Measurements from ENCODE around the gene NCAPH2. TPM values are rescaled to one million over a fixed set of nuclear protein-coding genes. Genes with fewer than 3 reads are reported as not detected.

The NCAPH2 gene
- total and polyA plus RNA-seq, 2 of the 8 experiments (the other 6 are each of a cell fraction or from before 2014, with no cell fraction given): 62.2 to 81.6 TPM

DNA sequence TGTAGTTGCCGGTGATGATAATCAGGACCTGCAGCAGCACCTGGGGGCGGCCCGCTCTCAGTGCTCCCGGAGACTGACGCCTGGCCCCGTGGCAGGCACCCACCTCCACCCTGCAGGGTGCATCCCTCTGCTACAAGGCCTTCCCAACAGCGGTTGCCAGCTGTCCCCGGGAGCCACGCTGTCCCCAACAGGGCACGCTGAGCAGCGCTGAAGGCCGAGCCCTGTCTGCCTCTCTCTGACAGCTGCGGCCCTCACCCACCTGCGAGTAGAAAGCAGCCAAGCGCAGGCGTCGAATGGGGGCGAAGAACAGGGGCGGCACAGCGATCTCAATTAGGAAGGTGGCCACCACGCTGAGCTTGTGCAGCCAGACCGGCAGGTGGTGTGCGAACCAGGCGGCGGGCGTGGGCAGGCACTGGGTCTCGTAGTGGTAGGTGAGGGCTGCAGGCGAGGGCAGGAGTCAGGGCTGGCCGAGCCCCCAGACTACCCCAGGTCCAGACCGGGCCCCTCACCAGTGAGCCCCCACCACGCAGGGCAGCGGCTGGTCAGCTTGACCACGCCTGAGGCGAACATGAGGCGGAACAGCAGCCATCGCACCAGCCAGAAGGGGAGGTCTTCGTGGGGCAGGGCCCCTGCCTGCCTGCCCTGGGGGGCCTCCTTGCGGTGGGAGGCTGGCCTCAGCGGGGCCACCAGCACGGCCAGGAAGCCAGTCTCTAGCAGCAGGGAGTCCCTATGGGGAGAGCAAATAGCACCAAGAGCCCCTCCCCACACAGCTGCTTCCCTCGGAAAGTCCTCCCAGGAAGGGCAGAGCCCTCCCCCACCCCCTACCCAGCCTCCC lies 2.0 kb upstream of the NCAPH2 start:
- Histone ChIP-seq H3K23me2 (ENCODE audit: low read depth, low read length) (peaks cover 11% of the 10 kb centered on the region; the same call in 1 of the 2 replicates), H3K36me3 (ENCODE audit: control insufficient read depth in 2 of 4, insufficient read depth in 4 of 4, low read length in 3 of 4) (peaks cover 0 to 15% (median 0%) of the 10 kb centered on the region in 4 experiments; a peak in 3 of 8 replicates), H2BK12ac (ENCODE audit: low read depth, low read length) (no peak overlapping the region), H3K27ac (ENCODE audit: low read depth, low read length) (no peak overlapping the region), H3K4me2 (ENCODE audit: insufficient read depth in 1 of 2, low read depth in 2 of 2, low read length in 2 of 2) (peak overlapping the region in 1 of 2 experiments; percentile 65; a peak in 1 of 4 replicates), H3K79me2 (ENCODE audit: control insufficient read depth in 1 of 2, insufficient read depth in 2 of 2, low read length in 2 of 2) (peaks cover 0 to 18% of the 10 kb centered on the region in 2 experiments; a peak in 2 of 4 replicates), H4K5ac (ENCODE audit: insufficient read length, low read depth, low read length) (no peak overlapping the region), H4K91ac (replicated peaks; ENCODE audit: insufficient read length, low read length) (no peak overlapping the region), H3K4me1 (replicated peaks in 1 of 4; ENCODE audit: control insufficient read depth in 3 of 4, insufficient read depth in 4 of 4, low read length in 3 of 4) (peaks cover 2 to 8% (median 5%) of the 10 kb centered on the region in 4 experiments), H3K9me3 (ENCODE audit: insufficient read depth in 2 of 2, low read depth in 1 of 2, low read length in 1 of 2) (no peaks in the 10 kb centered on the region), H3K18ac (ENCODE audit: extremely low read depth, low read length) (no peak overlapping the region), H3K79me1 (ENCODE audit: low read depth, low read length) (peaks cover 9% of the 10 kb centered on the region; the same call in 1 of the 2 replicates), H2BK5ac (ENCODE audit: low read depth, low read length) (no peak overlapping the region), H3K56ac (replicated peaks; ENCODE audit: insufficient read length, low read depth, low read length) (no peak overlapping the region), H3K4ac (replicated peaks; ENCODE audit: insufficient read length, low read depth, low read length) (no peak overlapping the region), H2AK5ac (ENCODE audit: low read depth, low read length) (no peak overlapping the region), H3K27me3 (replicated peaks in 1 of 4; ENCODE audit: control insufficient read depth in 3 of 4, extremely low read depth in 1 of 4, insufficient read depth in 3 of 4, low read length in 3 of 4) (no peaks in the 10 kb centered on the region), H3K9ac (replicated peaks in 1 of 4; ENCODE audit: extremely low read depth in 1 of 4, low read depth in 3 of 4, low read length in 3 of 4) (no peak overlapping the region), H3K23ac (ENCODE audit: insufficient read length) (no peak overlapping the region), H2BK20ac (ENCODE audit: low read length) (no peak overlapping the region), H4K20me1 (replicated peaks in 1 of 2; ENCODE audit: control insufficient read depth in 1 of 2, insufficient read depth in 2 of 2, low read length in 2 of 2) (peaks cover 0 to 18% of the 10 kb centered on the region in 2 experiments), H2BK15ac (ENCODE audit: low read length) (no peak overlapping the region), H4K8ac (ENCODE audit: extremely low read depth, insufficient read depth, low read length) (peak overlapping the region; percentile 11; the same call in 1 of the 2 replicates), H2AFZ (ENCODE audit: low read length) (no peak overlapping the region), H3K14ac (ENCODE audit: insufficient read length) (no peak overlapping the region), H3K4me3 (ENCODE audit: extremely low read depth in 1 of 4, insufficient read depth in 2 of 4, low read depth in 3 of 4, low read length in 4 of 4) (peak overlapping the region in 1 of 4 experiments; percentile 100; a peak in 1 of 8 replicates), H2BK120ac (replicated peaks; ENCODE audit: low read depth, low read length) (no peak overlapping the region)
- CTCF ChIA-PET (ENCODE audit: partially characterized antibody): interaction anchor here (0.8 to 2.7 kb wide), 4 partner anchors 9 to 21 kb away, joined by 3 to 22 read pairs (median 4); no protein-coding TSS in a partner anchor
- DNase-seq (ENCODE audit: low read depth in 1 of 2, low spot score in 2 of 2) (no peak), FAIRE-seq (no peak)
- 92% methylated on average over 37 of the region's 41 CpGs; no CpG with 5 or more reads in 1 of the 2 experiments for WGBS, 2 experiments (ENCODE audit: extremely low coverage in 1 of 2, insufficient coverage in 1 of 2, insufficient read length in 1 of 2, insufficient replicate concordance in 2 of 2, low coverage in 1 of 2, low lambda C conversion rate in 2 of 2, missing lambda C conversion rate in 1 of 2)
- POLR2A ChIA-PET (ENCODE audit: partially characterized antibody): interaction anchor here (0.9 to 2.7 kb wide), 3 partner anchors 8 to 24 kb away, joined by 3 to 17 read pairs (median 3); partner anchors contain the start of genes ADM2 and MIOX
- TF ChIP-seq SIX5 (IDR thresholded peaks at IDR 0.05; ENCODE audit: low read depth, low read length): no peak
- TF ChIP-seq, protein P1, sequence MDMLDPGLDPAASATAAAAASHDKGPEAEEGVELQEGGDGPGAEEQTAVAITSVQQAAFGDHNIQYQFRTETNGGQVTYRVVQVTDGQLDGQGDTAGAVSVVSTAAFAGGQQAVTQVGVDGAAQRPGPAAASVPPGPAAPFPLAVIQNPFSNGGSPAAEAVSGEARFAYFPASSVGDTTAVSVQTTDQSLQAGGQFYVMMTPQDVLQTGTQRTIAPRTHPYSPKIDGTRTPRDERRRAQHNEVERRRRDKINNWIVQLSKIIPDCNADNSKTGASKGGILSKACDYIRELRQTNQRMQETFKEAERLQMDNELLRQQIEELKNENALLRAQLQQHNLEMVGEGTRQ (IDR thresholded peaks at IDR 0.05; ENCODE audit: low read length): no peak
- no peak for TF ChIP-seq MAFK (IDR thresholded peaks at IDR 0.05; ENCODE audit: low read depth, low read length)
- TF ChIP-seq ATF2 (IDR thresholded peaks at IDR 0.05; ENCODE audit: low read length): no peak
- TF ChIP-seq RAD21 (IDR thresholded peaks at IDR 0.05 in 1 of 2, conservative IDR thresholded peaks at IDR 0.05 in 1 of 2; ENCODE audit: low read depth in 2 of 2, low read length in 2 of 2): no peak
- no peak for TF ChIP-seq EGR1 (IDR thresholded peaks at IDR 0.05; ENCODE audit: borderline replicate concordance, low read depth, low read length)
- no peak for TF ChIP-seq YY1 (IDR thresholded peaks at IDR 0.05; ENCODE audit: low read depth, low read length)
- no peak for TF ChIP-seq HDAC6 (IDR thresholded peaks at IDR 0.05; ENCODE audit: low read depth, low read length)

Measured in H1 (cell line).